ENCODE results near the gene TXNIP.

DNA sequence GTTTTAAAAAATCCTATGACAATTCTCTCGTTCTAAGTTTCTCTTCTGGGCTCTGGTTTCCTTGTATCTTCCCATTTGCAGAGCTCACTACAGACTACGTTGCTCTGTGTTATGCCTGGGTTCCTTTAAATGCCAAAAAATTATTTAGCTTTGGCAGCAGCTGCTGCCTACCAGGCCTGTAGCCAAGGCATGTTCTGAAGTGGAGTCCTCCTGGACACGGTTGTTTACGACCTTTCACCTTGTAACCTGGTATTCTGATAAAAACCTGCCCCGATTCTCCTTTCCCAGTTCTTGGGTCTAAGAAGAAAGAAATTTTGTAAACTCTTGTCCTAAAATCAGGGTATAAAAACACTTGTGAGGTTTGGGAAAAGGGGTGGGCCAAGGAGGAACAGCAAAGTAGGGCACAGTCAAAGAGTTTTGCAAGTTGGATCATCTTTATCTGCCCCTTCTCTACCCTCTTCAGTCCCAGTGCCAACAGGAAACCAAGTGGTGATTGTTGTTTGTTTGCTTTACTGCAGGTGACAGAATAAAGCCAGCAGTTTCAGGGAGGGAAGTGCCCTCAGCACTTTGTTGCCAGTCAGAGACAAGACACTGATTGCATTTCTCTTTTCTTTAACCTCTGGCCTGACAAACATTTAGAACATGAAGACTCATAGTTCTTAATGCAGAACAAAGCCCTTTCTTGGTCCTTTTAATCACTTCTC is 3.1 kb upstream of the TXNIP start:
- TF ChIP-seq CTCF (IDR thresholded peaks at IDR 0.05) = no peak
- TF ChIP-seq EZH2 (IDR thresholded peaks at IDR 0.05) = no peak
- no peak for TF ChIP-seq EZH2phosphoT487 (IDR thresholded peaks at IDR 0.05)

Data from neural progenitor cell (in vitro differentiated cells).